HTR-8/SVneo (cell line): Measurements from ENCODE around the gene PPP1R14D.
A peak's percentile ranks its signal among the peaks of the same experiment; 100 is the strongest.

Experiments used
- DNase-seq: peaks from one replicate; pipeline ENCODE4 v3.0.0; 2011; ENCODE audit warnings: low spot score, mixed read lengths; ENCODE audit not compliant: insufficient read length
- FAIRE-seq: peaks from 2 replicates; lab custom pipeline; 2011; peaks lifted over from hg19 to GRCh38; lab: Jason Lieb, UNC

The PPP1R14D gene

GRCh38 chr15:40823572-40824343, 4.8 kb downstream of the PPP1R14D start:
- DNase-seq (no peak), FAIRE-seq (peak; percentile 4)

- FAIRE-seq = no peak
- no peak for DNase-seq
These were observed 7.3 kb downstream of the PPP1R14D start for GRCh38 chr15:40821195-40821594.

- FAIRE-seq = no peak
These were observed 9.5 kb downstream of the PPP1R14D start for GRCh38 chr15:40819048-40819447.

GRCh38 chr15:40815042-40815698, 13.3 kb downstream of the PPP1R14D start:
- FAIRE-seq (no peak), DNase-seq (no peak)

More at GRCh38 chr15:40819048-40819447, 9.5 kb downstream of the PPP1R14D start:
- DNase-seq = no peak

GRCh38 chr15:40812721-40813425, 15.6 kb downstream of the PPP1R14D start:
- no peak for FAIRE-seq

GRCh38 chr15:40808861-40809450, 19.6 kb downstream of the PPP1R14D start:
- DNase-seq (no peak), FAIRE-seq (no peak)

More at GRCh38 chr15:40812721-40813425, 15.6 kb downstream of the PPP1R14D start:
- DNase-seq = no peak

- FAIRE-seq (no peak), DNase-seq (no peak)
These were observed 20.5 kb downstream of the PPP1R14D start for GRCh38 chr15:40807888-40808461.

GRCh38 chr15:40807028-40807887, 21.2 kb downstream of the PPP1R14D start, which contains the start of the genes DNAJC17 and ZFYVE19:
DNAJC17 (minus strand) TSS chr15:40807473; CDS start chr15:40807446, 27 bp downstream.
ZFYVE19 (plus strand) TSS chr15:40807089; CDS start chr15:40807590, 501 bp downstream.
- peak; percentile 65 for FAIRE-seq

GRCh38 chr15:40806672-40807027, 21.9 kb downstream of the PPP1R14D start:
- DNase-seq (no peak), FAIRE-seq (no peak)

More at GRCh38 chr15:40807028-40807887, 21.2 kb downstream of the PPP1R14D start, which contains the start of the genes DNAJC17 and ZFYVE19:
- DNase-seq = peak; percentile 94

GRCh38 chr15:40803688-40804087, 24.8 kb downstream of the PPP1R14D start:
- DNase-seq = no peak
- no peak for FAIRE-seq

- FAIRE-seq = no peak
- DNase-seq = no peak
These were observed 25.4 kb downstream of the PPP1R14D start for GRCh38 chr15:40803076-40803475.

GRCh38 chr15:40799523-40799922, 29.0 kb downstream of the PPP1R14D start:
- DNase-seq (no peak), FAIRE-seq (no peak)

GRCh38 chr15:40796512-40796911, 32.0 kb downstream of the PPP1R14D start:
- FAIRE-seq = no peak

GRCh38 chr15:40796041-40796440, 32.5 kb downstream of the PPP1R14D start:
- FAIRE-seq (no peak), DNase-seq (no peak)

More at GRCh38 chr15:40796512-40796911, 32.0 kb downstream of the PPP1R14D start:
- no peak for DNase-seq

GRCh38 chr15:40793216-40793989, 35.1 kb downstream of the PPP1R14D start:
- no peak for DNase-seq
- no peak for FAIRE-seq

- FAIRE-seq (no peak), DNase-seq (no peak)
These were observed 36.1 kb downstream of the PPP1R14D start for GRCh38 chr15:40792394-40792793.

- DNase-seq (no peak), FAIRE-seq (no peak)
These were observed 37.8 kb downstream of the PPP1R14D start for GRCh38 chr15:40790718-40791117.

- DNase-seq (no peak), FAIRE-seq (no peak)
These were observed 38.5 kb downstream of the PPP1R14D start for GRCh38 chr15:40789999-40790398.
